GM12873 (cell line): ENCODE results near the gene PTPN14.

Source experiments
- CTCF ChIP-seq: IDR thresholded peaks from 2 replicates; pipeline ENCODE4 v1.5.1; 2012; ENCODE audit warnings: low read depth, mild to moderate bottlenecking, moderate library complexity, low read length, control low read depth; ENCODE audit not compliant: insufficient read depth; ENCODE audit errors: missing control alignments

Gene PTPN14

GRCh38 chr1:214441119-214441518, 110.3 kb downstream of the PTPN14 start:
- no peak for TF ChIP-seq CTCF

GRCh38 chr1:214440219-214440965, 111.0 kb downstream of the PTPN14 start:
- TF ChIP-seq CTCF = no peak

- TF ChIP-seq CTCF = no peak
Observed at GRCh38 chr1:214439352-214440119, 111.9 kb downstream of the PTPN14 start.

- no peak for TF ChIP-seq CTCF
Observed at GRCh38 chr1:214438530-214438929, 112.9 kb downstream of the PTPN14 start.

GRCh38 chr1:214438075-214438474, 113.3 kb downstream of the PTPN14 start:
- TF ChIP-seq CTCF = no peak

GRCh38 chr1:214435867-214436266, 115.5 kb downstream of the PTPN14 start:
- no peak for TF ChIP-seq CTCF

- no peak for TF ChIP-seq CTCF
Observed at GRCh38 chr1:214432245-214432644, 119.2 kb downstream of the PTPN14 start.
